Suprapubic skin (tissue), 3 donors: ENCODE measurements around the gene IGLON5.

Experiments
- CTCF ChIP-seq, 2 donors: fragments of 200-600 bp in 1 of 2; fragments of 450-650 bp in 1 of 2; sonication (generic) in 1 of 2; IDR thresholded peaks; one replicate each; pipeline ENCODE4 v1.5.1; 2016 to 2019; ENCODE audit warnings: antibody characterized with exemption in 2 of 2, mild to moderate bottlenecking in 1 of 2, moderate library complexity in 1 of 2
- POLR2A ChIP-seq, 2 donors: fragments of 450-650 bp; IDR thresholded peaks; one replicate each; pipeline ENCODE4 v1.6.1; 2017; ENCODE audit warnings: antibody characterized with exemption in 2 of 2, mild to moderate bottlenecking in 2 of 2, moderate library complexity in 2 of 2

DNA sequence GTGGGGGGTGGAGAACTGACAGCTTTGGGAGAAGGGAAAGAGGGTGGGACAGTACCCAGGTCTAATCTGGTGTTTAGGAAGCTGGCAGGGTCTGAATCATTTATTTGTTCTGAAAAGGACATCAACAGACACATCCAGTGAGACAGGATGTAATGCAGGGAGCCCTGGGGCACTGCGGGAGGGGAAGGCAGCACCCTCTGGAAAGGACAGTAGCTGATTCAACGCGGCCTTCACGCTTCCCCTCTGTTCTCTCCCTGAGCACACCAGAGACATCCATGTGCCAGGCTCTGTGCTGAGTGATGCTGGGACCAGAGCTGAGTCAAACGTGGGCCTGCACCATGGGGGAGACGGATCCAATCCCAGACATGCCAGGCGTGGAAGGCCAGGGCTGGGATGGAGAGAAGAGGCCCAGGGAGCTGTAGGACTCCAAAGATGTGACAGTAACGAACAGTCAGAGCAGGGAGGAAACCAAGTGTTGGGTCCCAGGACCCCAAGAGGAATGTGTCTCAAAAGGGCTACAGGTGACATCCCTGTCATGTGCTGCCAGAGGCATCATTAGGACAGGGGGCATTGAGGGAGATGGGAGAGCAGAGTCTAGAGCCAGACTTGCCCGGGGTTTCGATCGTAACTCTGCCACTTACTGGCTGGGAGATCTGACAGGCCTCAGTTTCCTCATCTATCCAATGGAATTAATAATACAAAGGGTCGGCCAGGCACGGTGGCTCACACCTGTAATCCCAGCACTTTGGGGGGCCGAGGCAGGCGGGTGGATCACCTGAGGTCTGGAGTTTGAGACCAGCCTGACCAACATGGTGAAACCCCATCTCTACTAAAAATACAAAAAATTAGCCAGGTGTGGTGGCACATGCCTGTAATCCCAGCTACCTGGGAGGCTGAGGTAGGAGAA lies 53.0 kb downstream of the IGLON5 start:
- no peak for TF ChIP-seq POLR2A (IDR thresholded peaks at IDR 0.05)
- no peak for TF ChIP-seq CTCF (IDR thresholded peaks at IDR 0.05)
